SK-N-SH treated with all-trans-retinoic acid at 6 μM for 48 hours (cell line): ENCODE measurements around the gene KLK1.

Source experiments
- ATAC-seq: fragments of 200-7000 bp; cut with Tn5 transposase; 3 replicates; pipeline ENCODE4 v1.9.1; 2020; ENCODE audit warnings: mild to moderate bottlenecking, moderate library complexity
- ARNTL ChIP-seq: fragments of 450-650 bp; formaldehyde crosslinking; IDR thresholded peaks from 2 replicates; pipeline ENCODE4 v1.5.0; 2020; ENCODE audit warnings: low read depth, mild to moderate bottlenecking, moderate library complexity, borderline replicate concordance
- BACH2 ChIP-seq: fragments of 250-450 bp; sonication (Bioruptor Pico); IDR thresholded peaks from 2 replicates; pipeline ENCODE4 v1.9.0; 2021; ENCODE audit warnings: mild to moderate bottlenecking, borderline replicate concordance
- CSDC2 ChIP-seq: fragments of 250-450 bp; sonication (Bioruptor Pico); IDR thresholded peaks from 2 replicates; pipeline ENCODE4 v1.5.0; 2020; ENCODE audit warnings: mild to moderate bottlenecking, moderate library complexity
- ESRRG ChIP-seq: fragments of 250-450 bp; sonication (Bioruptor Pico); IDR thresholded peaks from 2 replicates; pipeline ENCODE4 v1.6.1; 2021; ENCODE audit warnings: mild to moderate bottlenecking
- GLIS3 ChIP-seq: fragments of 250-450 bp; sonication (Bioruptor Pico); IDR thresholded peaks from 2 replicates; pipeline ENCODE4 v1.5.0; 2020; ENCODE audit warnings: mild to moderate bottlenecking, moderate library complexity
- ISL1 ChIP-seq: fragments of 250-450 bp; sonication (Bioruptor Pico); IDR thresholded peaks from 2 replicates; pipeline ENCODE4 v2.1.2; 2022; ENCODE audit warnings: mild to moderate bottlenecking, moderate library complexity
- OSR1 ChIP-seq: fragments of 250-450 bp; sonication (Bioruptor Pico); IDR thresholded peaks from 2 replicates; pipeline ENCODE4 v1.8.0; 2022; ENCODE audit warnings: moderate library complexity, mild to moderate bottlenecking, inconsistent platforms
- PPARA ChIP-seq: fragments of 250-450 bp; sonication (Bioruptor Pico); IDR thresholded peaks from 2 replicates; pipeline ENCODE4 v1.5.0; 2020; ENCODE audit warnings: mild to moderate bottlenecking, borderline replicate concordance
- RARB ChIP-seq: fragments of 250-450 bp; sonication (Bioruptor Pico); IDR thresholded peaks from 2 replicates; pipeline ENCODE4 v1.8.0; 2021; ENCODE audit warnings: mild to moderate bottlenecking, moderate library complexity
- SNAI2 ChIP-seq: fragments of 250-450 bp; sonication (Bioruptor Pico); IDR thresholded peaks from 2 replicates; pipeline ENCODE4 v1.5.0; 2020; ENCODE audit warnings: mild to moderate bottlenecking, moderate library complexity
- TCF4 ChIP-seq: fragments of 250-450 bp; sonication (Bioruptor Pico); IDR thresholded peaks from 2 replicates; pipeline ENCODE4 v1.8.0; 2021; ENCODE audit warnings: mild to moderate bottlenecking, moderate library complexity, borderline replicate concordance
- TOX ChIP-seq: fragments of 250-450 bp; sonication (Bioruptor Pico); IDR thresholded peaks from 2 replicates; pipeline ENCODE4 v1.8.0; 2021; ENCODE audit warnings: mild to moderate bottlenecking, moderate library complexity, borderline replicate concordance
- ZC3H10 ChIP-seq: fragments of 250-450 bp; sonication (Bioruptor Pico); IDR thresholded peaks from 2 replicates; pipeline ENCODE4 v1.5.1; 2021; ENCODE audit warnings: mild to moderate bottlenecking, moderate library complexity
- ZFP3 ChIP-seq: fragments of 250-450 bp; sonication (Bioruptor Pico); IDR thresholded peaks from 2 replicates; pipeline ENCODE4 v1.5.0; 2020; ENCODE audit warnings: mild to moderate bottlenecking, moderate library complexity
- ZFP30 ChIP-seq: fragments of 450-650 bp; formaldehyde crosslinking; IDR thresholded peaks from 2 replicates; pipeline ENCODE4 v1.5.0; 2022; ENCODE audit warnings: mild to moderate bottlenecking, moderate library complexity
- ZNF565 ChIP-seq: fragments of 450-650 bp; formaldehyde crosslinking; conservative IDR thresholded peaks from 2 replicates; pipeline ENCODE4 v1.5.0; 2020; ENCODE audit warnings: low read depth, mild to moderate bottlenecking, moderate library complexity
- ZNF70 ChIP-seq: fragments of 450-650 bp; formaldehyde crosslinking; IDR thresholded peaks from 2 replicates; pipeline ENCODE4 v1.5.0; 2020; ENCODE audit warnings: mild to moderate bottlenecking, moderate library complexity
- ZNF8 ChIP-seq: fragments of 450-650 bp; formaldehyde crosslinking; IDR thresholded peaks from 2 replicates; pipeline ENCODE4 v1.5.0; 2020; ENCODE audit warnings: mild to moderate bottlenecking, moderate library complexity
- TF ChIP-seq, protein P1 (sequence below): fragments of 250-450 bp; sonication (Bioruptor Pico); IDR thresholded peaks from 2 replicates; pipeline ENCODE4 v1.5.0; 2020; ENCODE audit warnings: mild to moderate bottlenecking, moderate library complexity
- TF ChIP-seq, protein P2 (sequence below): fragments of 250-450 bp; sonication (Bioruptor Pico); IDR thresholded peaks from 2 replicates; pipeline ENCODE4 v1.5.1; 2021; ENCODE audit warnings: mild to moderate bottlenecking, moderate library complexity
- TF ChIP-seq, protein P3 (sequence below): fragments of 250-450 bp; sonication (Bioruptor Pico); IDR thresholded peaks from 2 replicates; pipeline ENCODE4 v1.8.0; 2021; ENCODE audit warnings: low read depth, mild to moderate bottlenecking, moderate library complexity, borderline replicate concordance
- TF ChIP-seq, protein P4 (sequence below): fragments of 250-450 bp; sonication (Bioruptor Pico); IDR thresholded peaks from 2 replicates; pipeline ENCODE4 v1.8.0; 2020; ENCODE audit warnings: mild to moderate bottlenecking, moderate library complexity, borderline replicate concordance

KLK1 gene

DNA sequence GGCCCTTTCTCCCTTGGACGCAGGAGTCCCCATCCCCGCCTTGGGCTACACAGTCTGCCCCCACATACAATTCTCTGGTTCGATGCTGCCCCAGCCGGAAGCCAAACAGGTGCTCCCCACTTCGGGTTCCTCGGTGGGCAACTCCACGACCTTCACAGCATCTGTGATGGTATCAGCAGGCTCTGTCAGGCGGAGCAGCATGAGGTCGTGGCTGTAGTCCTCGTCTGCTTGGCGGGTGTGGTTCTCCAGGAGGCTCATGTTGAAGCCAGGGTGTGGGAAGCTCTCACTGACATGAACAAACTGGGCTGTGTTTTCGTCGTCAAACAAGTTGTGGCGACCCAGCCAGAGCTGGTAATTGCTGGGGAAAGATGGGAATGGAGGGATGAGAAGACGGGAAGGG lies 3.5 kb downstream of the KLK1 start:
- TF ChIP-seq ZC3H10 (no peak), ZNF565 (no peak), SNAI2 (CRISPR knock-in tag) (no peak), RARB (CRISPR knock-in tag) (no peak), ESRRG (no peak), PPARA (no peak), GLIS3 (no peak), CSDC2 (no peak), TCF4 (CRISPR knock-in tag) (no peak), ISL1 (CRISPR knock-in tag) (no peak), ARNTL (CRISPR knock-in tag) (no peak)
- TF ChIP-seq, all 23 proteins: peak for 0
- no peak for ATAC-seq

DNA sequence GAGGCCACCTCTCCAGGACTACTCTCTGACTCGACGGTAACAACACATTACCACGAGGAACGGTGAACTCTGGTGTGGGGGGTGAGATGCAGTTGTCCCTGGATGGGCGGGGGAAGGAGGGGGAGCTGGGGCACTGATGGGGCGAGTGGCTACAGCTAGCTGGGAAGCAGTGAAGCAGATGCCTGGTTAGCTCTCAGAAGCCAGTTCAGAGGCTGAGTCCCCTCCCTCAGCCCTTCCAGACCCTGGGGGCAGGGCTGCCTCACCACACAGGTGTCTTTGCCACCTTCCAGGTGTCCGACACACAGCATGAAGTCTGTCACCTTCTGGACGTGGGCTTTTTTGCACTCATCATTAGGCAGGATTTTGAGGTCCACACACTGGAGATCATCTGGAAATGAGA lies 4.0 kb downstream of the KLK1 start:
- no peak for ATAC-seq
- TF ChIP-seq RARB (CRISPR knock-in tag) (no peak), GLIS3 (no peak), ZNF8 (no peak), SNAI2 (CRISPR knock-in tag) (no peak), TCF4 (CRISPR knock-in tag) (no peak), ISL1 (CRISPR knock-in tag) (no peak), CSDC2 (no peak), ARNTL (CRISPR knock-in tag) (no peak), PPARA (no peak), TOX (no peak), BACH2 (CRISPR knock-in tag) (no peak), ZNF70 (CRISPR knock-in tag) (no peak), OSR1 (CRISPR knock-in tag) (no peak), ZNF565 (no peak), ZFP30 (CRISPR knock-in tag) (no peak)
- TF ChIP-seq, protein P1, sequence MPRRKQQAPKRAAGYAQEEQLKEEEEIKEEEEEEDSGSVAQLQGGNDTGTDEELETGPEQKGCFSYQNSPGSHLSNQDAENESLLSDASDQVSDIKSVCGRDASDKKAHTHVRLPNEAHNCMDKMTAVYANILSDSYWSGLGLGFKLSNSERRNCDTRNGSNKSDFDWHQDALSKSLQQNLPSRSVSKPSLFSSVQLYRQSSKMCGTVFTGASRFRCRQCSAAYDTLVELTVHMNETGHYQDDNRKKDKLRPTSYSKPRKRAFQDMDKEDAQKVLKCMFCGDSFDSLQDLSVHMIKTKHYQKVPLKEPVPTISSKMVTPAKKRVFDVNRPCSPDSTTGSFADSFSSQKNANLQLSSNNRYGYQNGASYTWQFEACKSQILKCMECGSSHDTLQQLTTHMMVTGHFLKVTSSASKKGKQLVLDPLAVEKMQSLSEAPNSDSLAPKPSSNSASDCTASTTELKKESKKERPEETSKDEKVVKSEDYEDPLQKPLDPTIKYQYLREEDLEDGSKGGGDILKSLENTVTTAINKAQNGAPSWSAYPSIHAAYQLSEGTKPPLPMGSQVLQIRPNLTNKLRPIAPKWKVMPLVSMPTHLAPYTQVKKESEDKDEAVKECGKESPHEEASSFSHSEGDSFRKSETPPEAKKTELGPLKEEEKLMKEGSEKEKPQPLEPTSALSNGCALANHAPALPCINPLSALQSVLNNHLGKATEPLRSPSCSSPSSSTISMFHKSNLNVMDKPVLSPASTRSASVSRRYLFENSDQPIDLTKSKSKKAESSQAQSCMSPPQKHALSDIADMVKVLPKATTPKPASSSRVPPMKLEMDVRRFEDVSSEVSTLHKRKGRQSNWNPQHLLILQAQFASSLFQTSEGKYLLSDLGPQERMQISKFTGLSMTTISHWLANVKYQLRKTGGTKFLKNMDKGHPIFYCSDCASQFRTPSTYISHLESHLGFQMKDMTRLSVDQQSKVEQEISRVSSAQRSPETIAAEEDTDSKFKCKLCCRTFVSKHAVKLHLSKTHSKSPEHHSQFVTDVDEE (CRISPR knock-in tag), result no peak
- TF ChIP-seq, protein P2, sequence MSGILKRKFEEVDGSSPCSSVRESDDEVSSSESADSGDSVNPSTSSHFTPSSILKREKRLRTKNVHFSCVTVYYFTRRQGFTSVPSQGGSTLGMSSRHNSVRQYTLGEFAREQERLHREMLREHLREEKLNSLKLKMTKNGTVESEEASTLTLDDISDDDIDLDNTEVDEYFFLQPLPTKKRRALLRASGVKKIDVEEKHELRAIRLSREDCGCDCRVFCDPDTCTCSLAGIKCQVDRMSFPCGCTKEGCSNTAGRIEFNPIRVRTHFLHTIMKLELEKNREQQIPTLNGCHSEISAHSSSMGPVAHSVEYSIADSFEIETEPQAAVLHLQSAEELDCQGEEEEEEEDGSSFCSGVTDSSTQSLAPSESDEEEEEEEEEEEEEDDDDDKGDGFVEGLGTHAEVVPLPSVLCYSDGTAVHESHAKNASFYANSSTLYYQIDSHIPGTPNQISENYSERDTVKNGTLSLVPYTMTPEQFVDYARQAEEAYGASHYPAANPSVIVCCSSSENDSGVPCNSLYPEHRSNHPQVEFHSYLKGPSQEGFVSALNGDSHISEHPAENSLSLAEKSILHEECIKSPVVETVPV (CRISPR knock-in tag), result no peak
- TF ChIP-seq, protein P3, sequence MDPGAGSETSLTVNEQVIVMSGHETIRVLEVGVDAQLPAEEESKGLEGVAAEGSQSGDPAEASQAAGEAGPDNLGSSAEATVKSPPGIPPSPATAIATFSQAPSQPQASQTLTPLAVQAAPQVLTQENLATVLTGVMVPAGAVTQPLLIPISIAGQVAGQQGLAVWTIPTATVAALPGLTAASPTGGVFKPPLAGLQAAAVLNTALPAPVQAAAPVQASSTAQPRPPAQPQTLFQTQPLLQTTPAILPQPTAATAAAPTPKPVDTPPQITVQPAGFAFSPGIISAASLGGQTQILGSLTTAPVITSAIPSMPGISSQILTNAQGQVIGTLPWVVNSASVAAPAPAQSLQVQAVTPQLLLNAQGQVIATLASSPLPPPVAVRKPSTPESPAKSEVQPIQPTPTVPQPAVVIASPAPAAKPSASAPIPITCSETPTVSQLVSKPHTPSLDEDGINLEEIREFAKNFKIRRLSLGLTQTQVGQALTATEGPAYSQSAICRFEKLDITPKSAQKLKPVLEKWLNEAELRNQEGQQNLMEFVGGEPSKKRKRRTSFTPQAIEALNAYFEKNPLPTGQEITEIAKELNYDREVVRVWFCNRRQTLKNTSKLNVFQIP (CRISPR knock-in tag), result no peak

DNA sequence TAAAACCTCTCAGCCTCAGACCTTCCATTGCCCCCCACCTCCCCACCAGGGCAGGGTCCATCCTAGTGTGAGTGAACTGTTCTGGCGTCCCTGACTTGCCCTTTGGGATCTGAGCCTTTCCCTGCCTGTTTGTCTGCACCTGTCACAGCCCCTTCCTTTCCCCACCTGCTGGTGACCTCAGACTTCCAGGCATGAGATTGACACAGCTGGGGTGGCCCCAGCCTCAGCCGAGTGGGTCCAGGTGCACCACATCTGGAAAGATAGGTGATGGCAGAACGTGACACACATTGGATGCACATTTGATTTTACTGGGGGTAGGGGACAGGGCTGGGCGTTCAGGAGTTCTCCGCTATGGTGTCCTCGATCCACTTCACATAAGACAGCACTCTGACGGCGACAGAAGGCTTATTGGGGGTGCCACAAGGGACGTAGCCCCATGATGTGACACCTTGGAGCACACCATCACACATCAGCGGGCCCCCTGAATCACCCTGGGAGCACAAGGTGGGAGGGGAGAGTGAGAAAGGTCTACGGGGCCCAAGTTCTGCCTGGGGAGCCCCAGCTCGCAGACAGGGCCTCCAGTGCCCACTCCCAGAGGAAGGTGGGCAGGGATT lies 4.6 kb downstream of the KLK1 start:
- TF ChIP-seq CSDC2, result no peak
- ATAC-seq, result no peak

DNA sequence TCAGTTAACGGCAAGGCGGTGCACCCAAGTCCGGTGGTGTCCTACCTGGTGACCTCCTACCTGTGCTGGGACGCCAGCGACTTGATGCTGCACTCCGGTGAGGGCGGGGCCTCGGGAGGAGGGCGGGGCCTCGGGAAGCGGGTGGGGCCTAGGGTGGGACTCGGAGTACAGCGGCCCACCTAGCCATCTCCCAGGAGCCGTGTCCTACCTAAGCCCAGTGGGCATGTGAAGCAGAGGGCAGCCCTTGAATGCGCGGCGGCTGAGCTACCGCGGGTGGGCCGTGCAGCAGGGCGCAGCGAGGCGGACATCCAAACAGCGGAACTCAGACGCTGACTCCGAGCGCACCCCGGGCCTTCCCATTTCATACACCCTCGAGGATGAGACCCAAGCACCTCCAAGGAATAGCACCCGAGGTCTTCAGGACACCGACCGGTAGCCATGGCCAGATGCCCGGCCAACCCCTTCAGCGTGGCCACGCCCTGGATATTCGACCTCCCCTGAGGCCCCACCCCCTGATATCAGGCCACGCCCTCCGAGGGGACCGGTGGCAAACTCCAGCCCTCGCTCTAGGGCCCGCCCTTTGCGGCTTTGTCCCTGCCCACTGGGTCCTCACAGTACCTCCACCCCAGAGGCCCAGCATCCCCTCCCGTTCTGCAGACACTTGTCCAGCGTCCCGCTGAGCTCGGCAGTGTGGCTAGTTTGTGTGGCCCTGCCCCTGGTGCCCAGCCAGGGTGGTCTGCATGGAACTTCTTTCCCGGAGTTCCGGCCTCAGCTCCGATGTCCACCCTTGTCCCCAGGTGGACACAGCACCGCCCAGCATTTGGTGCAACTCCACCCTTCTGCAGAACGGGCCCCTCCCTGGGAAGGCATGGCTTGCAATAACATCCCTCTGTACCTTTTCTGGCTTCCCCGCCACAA lies 5.4 kb downstream of the KLK1 start:
- ATAC-seq, result peak; percentile 89
- TF ChIP-seq, protein P4, sequence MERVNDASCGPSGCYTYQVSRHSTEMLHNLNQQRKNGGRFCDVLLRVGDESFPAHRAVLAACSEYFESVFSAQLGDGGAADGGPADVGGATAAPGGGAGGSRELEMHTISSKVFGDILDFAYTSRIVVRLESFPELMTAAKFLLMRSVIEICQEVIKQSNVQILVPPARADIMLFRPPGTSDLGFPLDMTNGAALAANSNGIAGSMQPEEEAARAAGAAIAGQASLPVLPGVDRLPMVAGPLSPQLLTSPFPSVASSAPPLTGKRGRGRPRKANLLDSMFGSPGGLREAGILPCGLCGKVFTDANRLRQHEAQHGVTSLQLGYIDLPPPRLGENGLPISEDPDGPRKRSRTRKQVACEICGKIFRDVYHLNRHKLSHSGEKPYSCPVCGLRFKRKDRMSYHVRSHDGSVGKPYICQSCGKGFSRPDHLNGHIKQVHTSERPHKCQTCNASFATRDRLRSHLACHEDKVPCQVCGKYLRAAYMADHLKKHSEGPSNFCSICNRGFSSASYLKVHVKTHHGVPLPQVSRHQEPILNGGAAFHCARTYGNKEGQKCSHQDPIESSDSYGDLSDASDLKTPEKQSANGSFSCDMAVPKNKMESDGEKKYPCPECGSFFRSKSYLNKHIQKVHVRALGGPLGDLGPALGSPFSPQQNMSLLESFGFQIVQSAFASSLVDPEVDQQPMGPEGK, result no peak
- TF ChIP-seq ZNF8 (no peak), ZFP3 (CRISPR knock-in tag) (no peak), OSR1 (CRISPR knock-in tag) (no peak), PPARA (no peak), BACH2 (CRISPR knock-in tag) (no peak), CSDC2 (no peak), ARNTL (CRISPR knock-in tag) (no peak), ZFP30 (CRISPR knock-in tag) (no peak), SNAI2 (CRISPR knock-in tag) (no peak), TOX (no peak), ISL1 (CRISPR knock-in tag) (no peak)
- TF ChIP-seq, protein P2 (CRISPR knock-in tag), result no peak
- TF ChIP-seq, protein P3 (CRISPR knock-in tag), result no peak
